Caco-2 (cell line): Measurements from ENCODE around the gene UBE2I. TPM values are rescaled to one million over a fixed set of nuclear protein-coding genes. Genes with fewer than 3 reads are reported as not detected.

Experiments
- BruUV-seq: library from RNA; stranded (reverse); fragments of 400-500 nt; replicated peaks from 2 replicates; lab custom pipeline; 2021; lab: Mats Ljungman, UMichigan
- CTCF ChIA-PET: fragments of 300-600 bp; sonication (Branson Sonifier 250); formaldehyde crosslinking; loops from one replicate; lab custom pipeline; 2022; ENCODE audit warnings: antibody characterized with exemption; lab: Charles Lee
- POLR2A ChIA-PET: fragments of 300-600 bp; sonication (Branson Sonifier 250); formaldehyde crosslinking; loops from one replicate; lab custom pipeline; 2022; ENCODE audit warnings: antibody characterized with exemption; lab: Charles Lee
- DNase-seq, 2 experiments: peaks; one replicate each; pipeline versions ENCODE4 v3.0.0 to v3.0.0-alpha.2; 2020 to 2022
- H3K27me3 ChIP-seq: replicated peaks from 2 replicates; pipeline ENCODE4 v1.6.0; 2011; ENCODE audit warnings: low read length; ENCODE audit not compliant: control insufficient read depth, insufficient read depth
- H3K36me3 ChIP-seq: 2 replicates; pipeline ENCODE4 v1.5.1; 2011; ENCODE audit warnings: low read length; ENCODE audit not compliant: control insufficient read depth, insufficient read depth
- H3K4me1 ChIP-seq: fragments of 250-450 bp; sonication (Bioruptor Pico); 2 replicates; pipeline ENCODE4 v1.5.1; 2020; ENCODE audit warnings: mild to moderate bottlenecking
- H3K4me3 ChIP-seq: 2 replicates; pipeline ENCODE4 v1.5.1; 2011; ENCODE audit warnings: low read depth, mild to moderate bottlenecking, control low read depth, low read length
- H3K9me3 ChIP-seq: fragments of 250-450 bp; sonication (Bioruptor Pico); 2 replicates; pipeline ENCODE4 v1.5.1; 2020; ENCODE audit warnings: mild to moderate bottlenecking, moderate library complexity
- H3K27ac Mint-ChIP-seq: one replicate; pipeline ENCODE4 v1.8.0; 2022; ENCODE audit warnings: mixed read lengths; ENCODE audit not compliant: unreplicated experiment
- H3K27me3 Mint-ChIP-seq: one replicate; pipeline ENCODE4 v1.8.0; 2022; ENCODE audit warnings: mixed read lengths; ENCODE audit not compliant: insufficient read depth, unreplicated experiment
- H3K36me3 Mint-ChIP-seq: one replicate; pipeline ENCODE4 v1.8.0; 2022; ENCODE audit warnings: mild to moderate bottlenecking, mixed read lengths; ENCODE audit not compliant: insufficient read depth, unreplicated experiment
- H3K4me1 Mint-ChIP-seq: one replicate; pipeline ENCODE4 v1.8.0; 2022; ENCODE audit warnings: low read depth, mixed read lengths; ENCODE audit not compliant: unreplicated experiment
- H3K4me3 Mint-ChIP-seq: one replicate; pipeline ENCODE4 v1.8.0; 2022; ENCODE audit warnings: mild to moderate bottlenecking, moderate library complexity, mixed read lengths; ENCODE audit not compliant: unreplicated experiment
- H3K9me3 Mint-ChIP-seq: one replicate; pipeline ENCODE4 v1.8.0; 2022; ENCODE audit warnings: mixed read lengths; ENCODE audit not compliant: unreplicated experiment
- CTCF ChIP-seq, 2 experiments: fragments of 200-600 bp in 1 of 2; IDR thresholded peaks; 1 replicate in 1 of 2; 2 replicates in 1 of 2; pipeline versions ENCODE4 v1.5.1 to v1.8.0; 2011 to 2022; ENCODE audit warnings: antibody characterized with exemption in 1 of 2, control low read depth in 1 of 2, inconsistent platforms in 1 of 2, low read depth in 1 of 2, low read length in 1 of 2, mild to moderate bottlenecking in 1 of 2, moderate library complexity in 1 of 2; ENCODE audit not compliant: insufficient read depth in 1 of 2, severe bottlenecking in 1 of 2, unreplicated experiment in 1 of 2
- intact Hi-C: fragments of 100-400 bp; cut with micrococcal nuclease; formaldehyde crosslinking; loops from one replicate; pipeline ENCODE4 v1.10.0; 2022; ENCODE audit not compliant: unreplicated experiment
- total RNA-seq: library from RNA; stranded (reverse); gene quantifications from 2 replicates; pipeline ENCODE4 v1.2.3, GENCODE V29; 2022

UBE2I gene
- total RNA-seq, 1 experiment from 2014 or later: 178 TPM

GRCh38 chr16:1311738-1312466 lies 2.5 kb downstream of the UBE2I start:
- intact Hi-C loops: no loop called here
- H3K27ac Mint-ChIP-seq: no peak overlapping the region
- H3K4me3 ChIP-seq: no peak overlapping the region
- peaks cover 51% of the 10 kb centered on the region for H3K36me3 Mint-ChIP-seq
- no peaks in the 10 kb centered on the region for H3K27me3 Mint-ChIP-seq
- TF ChIP-seq CTCF (IDR thresholded peaks at IDR 0.05; ENCODE audit: insufficient read depth in 1 of 2, low read depth in 1 of 2, low read length in 1 of 2, severe bottlenecking in 1 of 2, unreplicated experiment in 1 of 2): no peak
- ChIA-PET CTCF (interaction anchor here (1.7 kb wide), 1 partner anchor 31 kb away, joined by 8 read pairs; no protein-coding TSS in a partner anchor), POLR2A (no interaction called here)
- DNase-seq: no peak
- peaks cover 2% of the 10 kb centered on the region for H3K36me3 ChIP-seq
- H3K9me3 Mint-ChIP-seq: no peaks in the 10 kb centered on the region
- no peaks in the 10 kb centered on the region for H3K27me3 ChIP-seq
- no peaks in the 10 kb centered on the region for H3K9me3 ChIP-seq
- H3K4me1 ChIP-seq: peaks cover 5% of the 10 kb centered on the region; the same call in 1 of the 2 replicates
- H3K4me1 Mint-ChIP-seq: no peaks in the 10 kb centered on the region
- peak overlapping the region; percentile 100 for H3K4me3 Mint-ChIP-seq
- BruUV-seq: no TSS peak

- Mint-ChIP-seq H3K9me3 (no peaks in the 10 kb centered on the region), H3K27me3 (no peaks in the 10 kb centered on the region), H3K4me3 (no peak overlapping the region), H3K4me1 (no peaks in the 10 kb centered on the region), H3K36me3 (peaks cover 56% of the 10 kb centered on the region), H3K27ac (no peak overlapping the region)
- intact Hi-C loops: no loop called here
- H3K4me1 ChIP-seq: peaks cover 5% of the 10 kb centered on the region; the same call in 1 of the 2 replicates
- H3K9me3 ChIP-seq: no peaks in the 10 kb centered on the region
- no peak for DNase-seq
- CTCF ChIA-PET: interaction anchor here (1.7 kb wide), 1 partner anchor 31 kb away, joined by 8 read pairs; no protein-coding TSS in a partner anchor
- H3K4me3 ChIP-seq: no peak overlapping the region
- no TSS peak for BruUV-seq
- no peak for TF ChIP-seq CTCF (IDR thresholded peaks at IDR 0.05; ENCODE audit: insufficient read depth in 1 of 2, low read depth in 1 of 2, low read length in 1 of 2, severe bottlenecking in 1 of 2, unreplicated experiment in 1 of 2)
- H3K27me3 ChIP-seq: no peaks in the 10 kb centered on the region
- peaks cover 2% of the 10 kb centered on the region for H3K36me3 ChIP-seq
- POLR2A ChIA-PET: no interaction called here
Measured at GRCh38 chr16:1312467-1312816, 3.0 kb downstream of the UBE2I start.

- H3K4me1 Mint-ChIP-seq: no peaks in the 10 kb centered on the region
- intact Hi-C loops: no loop called here
- DNase-seq: no peak
- ChIA-PET CTCF (interaction anchor here (0.7 kb wide), 1 partner anchor 23 kb away, joined by 11 read pairs; no protein-coding TSS in a partner anchor), POLR2A (no interaction called here)
- H3K9me3 Mint-ChIP-seq: no peaks in the 10 kb centered on the region
- no peak overlapping the region for H3K27ac Mint-ChIP-seq
- no TSS peak for BruUV-seq
- H3K9me3 ChIP-seq: no peaks in the 10 kb centered on the region
- H3K4me3 Mint-ChIP-seq: no peak overlapping the region
- H3K4me3 ChIP-seq: no peak overlapping the region
- no peaks in the 10 kb centered on the region for H3K27me3 Mint-ChIP-seq
- no peak for TF ChIP-seq CTCF (IDR thresholded peaks at IDR 0.05; ENCODE audit: insufficient read depth in 1 of 2, low read depth in 1 of 2, low read length in 1 of 2, severe bottlenecking in 1 of 2, unreplicated experiment in 1 of 2)
- H3K36me3 Mint-ChIP-seq: peaks cover 61% of the 10 kb centered on the region
- H3K36me3 ChIP-seq: peaks cover 2% of the 10 kb centered on the region
- peaks cover 5% of the 10 kb centered on the region; the same call in 1 of the 2 replicates for H3K4me1 ChIP-seq
- no peaks in the 10 kb centered on the region for H3K27me3 ChIP-seq
Measured at GRCh38 chr16:1312903-1313302, 3.5 kb downstream of the UBE2I start.
